ENCODE results near the gene IDH3B. TPM values are rescaled to one million over a fixed set of nuclear protein-coding genes. Genes with fewer than 3 reads are reported as not detected.

IDH3B gene
- total RNA-seq, 4 donors from 2014 or later = 103 to 158 (median 116) TPM

GRCh38 chr20:2707353-2708072 lies 43.5 kb upstream of the IDH3B start:
- H3K4me3 ChIP-seq = no peak overlapping the region

GRCh38 chr20:2706688-2707352 lies 42.8 kb upstream of the IDH3B start:
- WGBS, 2 donors (ENCODE audit: low coverage in 1 of 2) = 88 to 90% methylated on average over 3 to 5 of the region's 6 CpGs
- Histone ChIP-seq H3K27me3 (no peaks in the 10 kb centered on the region), H3K36me3 (peaks cover 0 to 31% of the 10 kb centered on the region in 2 donors), H3K27ac (no peak overlapping the region), H3K4me1 (no peaks in the 10 kb centered on the region), H3K9me3 (no peaks in the 10 kb centered on the region), H3K4me3 (no peak overlapping the region)
- ATAC-seq = no peak
- TF ChIP-seq POLR2A (IDR thresholded peaks at IDR 0.05) = no peak

More at GRCh38 chr20:2707353-2708072, 43.5 kb upstream of the IDH3B start:
- Histone ChIP-seq H3K36me3 (peaks cover 0 to 31% of the 10 kb centered on the region in 2 donors), H3K4me1 (no peaks in the 10 kb centered on the region), H3K27ac (no peak overlapping the region), H3K27me3 (no peaks in the 10 kb centered on the region), H3K9me3 (no peaks in the 10 kb centered on the region)
- 64 to 71% methylated on average over 3 to 5 of the region's 12 CpGs for WGBS, 2 donors (ENCODE audit: low coverage in 1 of 2)
- TF ChIP-seq POLR2AphosphoS5 (IDR thresholded peaks at IDR 0.05) (no peak), EP300 (IDR thresholded peaks at IDR 0.05) (no peak), CTCF (IDR thresholded peaks at IDR 0.05) (no peak), POLR2A (IDR thresholded peaks at IDR 0.05) (no peak)
- no peak for ATAC-seq

GRCh38 chr20:2705931-2706645 lies 42.1 kb upstream of the IDH3B start:
- no peaks in the 10 kb centered on the region for H3K9me3 ChIP-seq
- no peak for ATAC-seq
- no peaks in the 10 kb centered on the region for H3K27me3 ChIP-seq
- no peak overlapping the region for H3K27ac ChIP-seq
- no peak overlapping the region for H3K4me3 ChIP-seq
- 88% methylated on average over 8 of the region's 14 CpGs; no CpG with 5 or more reads in 1 of the 2 donors for WGBS, 2 donors (ENCODE audit: low coverage in 1 of 2)
- no peaks in the 10 kb centered on the region for H3K4me1 ChIP-seq
- TF ChIP-seq POLR2AphosphoS5 (IDR thresholded peaks at IDR 0.05) (no peak), CTCF (IDR thresholded peaks at IDR 0.05) (no peak), POLR2A (IDR thresholded peaks at IDR 0.05) (no peak), EP300 (IDR thresholded peaks at IDR 0.05) (no peak)
- peaks cover 0 to 31% of the 10 kb centered on the region in 2 donors for H3K36me3 ChIP-seq

- TF ChIP-seq POLR2AphosphoS5 (IDR thresholded peaks at IDR 0.05) (no peak), CTCF (IDR thresholded peaks at IDR 0.05) (no peak), EP300 (IDR thresholded peaks at IDR 0.05) (no peak), POLR2A (IDR thresholded peaks at IDR 0.05) (no peak)
- H3K36me3 ChIP-seq = peaks cover 0 to 26% of the 10 kb centered on the region in 2 donors
- H3K9me3 ChIP-seq = no peaks in the 10 kb centered on the region
- H3K27ac ChIP-seq = no peak overlapping the region
- no peak overlapping the region for H3K4me3 ChIP-seq
- H3K27me3 ChIP-seq = no peaks in the 10 kb centered on the region
- no peak for ATAC-seq
- WGBS, 2 donors (ENCODE audit: low coverage in 1 of 2) = 81 to 91% methylated on average over 3 to 7 of the region's 8 CpGs
- no peaks in the 10 kb centered on the region for H3K4me1 ChIP-seq
Observed at GRCh38 chr20:2703716-2704475, 39.9 kb upstream of the IDH3B start.

- H3K4me1 ChIP-seq = no peaks in the 10 kb centered on the region
- H3K4me3 ChIP-seq = no peak overlapping the region
- no CpG with 5 or more reads among the region's 5 CpGs for WGBS, 2 donors (ENCODE audit: low coverage in 1 of 2)
- peaks cover 0 to 16% of the 10 kb centered on the region in 2 donors for H3K36me3 ChIP-seq
- no peaks in the 10 kb centered on the region for H3K27me3 ChIP-seq
- no peak overlapping the region for H3K27ac ChIP-seq
- TF ChIP-seq POLR2A (IDR thresholded peaks at IDR 0.05) (no peak), CTCF (IDR thresholded peaks at IDR 0.05) (no peak), EP300 (IDR thresholded peaks at IDR 0.05) (no peak), POLR2AphosphoS5 (IDR thresholded peaks at IDR 0.05) (no peak)
- no peak for ATAC-seq
- no peaks in the 10 kb centered on the region for H3K9me3 ChIP-seq
Observed at GRCh38 chr20:2701671-2702081, 37.7 kb upstream of the IDH3B start.
